ENCODE data around the gene FAM209B. TPM values are rescaled to one million over a fixed set of nuclear protein-coding genes. Genes with fewer than 3 reads are reported as not detected.
"Not testable (repeated sequence)": the region's sequence is repeated elsewhere in the genome, so short reads cannot be mapped to it uniquely, and the experiment has no call there.

Gene FAM209B
- total RNA-seq, 2 experiments from 2014 or later, result 0.48 to 0.86 TPM

DNA sequence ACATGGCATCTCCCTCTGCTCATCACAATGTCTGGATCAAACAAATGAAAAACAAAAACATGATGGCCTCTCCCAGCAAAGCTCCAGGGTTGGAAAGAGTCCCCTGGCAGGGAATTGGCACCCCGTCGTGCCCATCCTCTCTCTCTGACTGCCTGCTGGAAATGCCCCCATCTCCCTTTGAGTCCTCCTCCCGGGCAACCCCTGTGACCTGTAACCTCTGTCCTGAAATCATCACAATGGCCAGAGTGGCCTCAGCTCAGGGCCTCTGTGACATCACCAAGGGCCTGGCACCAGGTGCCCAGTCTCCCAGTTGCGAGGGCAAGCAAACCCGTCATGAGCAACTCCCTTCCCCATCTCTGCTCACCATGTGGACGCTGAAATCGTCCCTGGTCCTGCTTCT is 8.6 kb upstream of the FAM209B start, which contains the start of gene FAM209A:
FAM209A (plus strand) TSS at position 301 of the 400 bp plus-strand sequence; CDS start at position 366, 65 bp downstream.
- POLR2A ChIA-PET, CTCF ChIA-PET: not testable (repeated sequence)

DNA sequence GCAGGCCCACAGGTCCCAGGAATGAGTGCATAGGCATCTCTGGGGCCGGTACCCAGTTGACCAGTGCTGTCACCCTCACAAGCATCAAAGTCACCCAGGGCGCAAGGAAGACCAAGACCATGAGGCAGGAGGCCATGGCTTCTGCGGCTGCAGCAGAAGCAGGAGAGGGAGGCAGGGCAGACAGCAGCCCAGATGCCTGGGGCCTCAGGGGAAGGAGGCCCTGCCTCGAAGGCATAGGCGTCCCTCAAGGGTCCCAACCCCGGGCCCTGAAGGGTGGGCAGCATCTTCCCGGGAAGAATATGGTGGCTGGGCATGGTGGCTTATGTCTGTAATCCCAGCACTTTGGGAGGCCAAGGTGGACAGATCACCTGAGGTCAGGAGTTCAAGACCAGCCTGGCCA is 5.5 kb upstream of the FAM209B start:
- CTCF ChIA-PET, result interaction anchor here (0.7 kb wide), 1 partner anchor 119 kb away, joined by 3 read pairs; no protein-coding TSS in a partner anchor
- POLR2A ChIA-PET, result no interaction called here

DNA sequence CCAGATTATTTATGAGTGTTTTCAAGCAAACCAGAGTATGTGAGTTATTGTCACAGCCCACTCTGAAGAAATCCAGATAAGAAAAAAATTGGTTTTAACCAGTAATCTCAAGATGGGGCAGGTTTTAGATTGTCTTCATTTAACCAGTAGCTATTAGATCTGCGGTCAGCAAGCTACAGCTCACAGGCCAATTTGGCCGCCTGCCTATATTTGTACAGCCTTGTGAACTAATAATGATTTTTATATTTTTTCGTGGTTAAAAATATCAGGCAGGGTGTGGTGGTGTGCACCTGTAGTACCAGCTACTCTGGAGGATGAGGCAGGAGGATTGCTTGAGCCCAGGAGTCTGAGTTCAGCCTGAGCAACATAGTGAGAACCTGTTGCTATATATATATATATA is 5.0 kb downstream of the FAM209B start:
- POLR2A ChIA-PET, result no interaction called here
- CTCF ChIA-PET, result interaction anchor here (1.1 kb wide), 1 partner anchor 13 kb away, joined by 3 read pairs; no protein-coding TSS in a partner anchor

DNA sequence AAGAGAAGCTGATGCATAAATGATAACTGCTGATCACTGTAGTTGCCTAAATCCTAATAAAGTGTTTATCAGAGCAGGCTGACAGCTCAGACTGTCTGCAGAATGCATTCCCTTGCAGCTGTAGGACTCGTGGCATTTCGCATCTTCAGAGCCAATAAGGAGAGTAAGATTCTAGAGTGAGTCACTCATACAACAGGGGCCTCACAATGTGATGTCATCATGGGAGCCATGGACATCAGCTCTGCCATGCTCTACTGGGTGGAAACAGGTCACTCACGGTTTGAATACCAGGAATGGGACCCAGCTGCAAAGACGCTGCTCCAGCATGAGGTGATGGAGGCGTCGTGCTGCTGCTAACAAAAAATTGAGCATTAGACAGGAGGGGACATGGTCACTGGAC is 7.4 kb downstream of the FAM209B start:
- CTCF ChIA-PET, result interaction anchor here (0.8 kb wide), 1 partner anchor 9 kb away, joined by 4 read pairs; no protein-coding TSS in a partner anchor
- POLR2A ChIA-PET, result no interaction called here

DNA sequence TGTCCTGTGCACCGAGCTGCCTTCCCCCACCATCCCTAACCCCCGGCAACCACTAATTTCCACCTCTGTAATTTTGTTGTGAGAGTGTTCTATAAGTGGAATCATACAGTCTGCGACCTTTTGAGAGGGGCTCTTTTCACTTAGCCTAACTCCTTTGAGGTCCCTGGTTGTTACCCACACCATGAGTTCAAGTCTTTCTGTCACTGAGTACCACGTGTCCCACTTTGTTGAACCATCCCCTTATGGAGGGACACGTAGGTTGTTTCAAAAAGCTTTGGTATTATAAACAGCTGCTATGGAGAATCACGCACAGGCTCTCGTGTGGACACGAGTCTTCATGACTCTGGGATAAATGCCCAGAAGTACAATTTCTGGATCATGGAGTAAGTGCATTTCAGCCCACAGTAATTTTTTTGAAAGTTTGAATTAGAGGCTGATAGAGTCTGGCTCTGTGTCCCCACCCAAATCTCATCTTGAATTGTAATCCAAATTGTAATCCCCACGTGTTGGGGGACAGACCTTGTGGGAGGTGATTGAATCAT is 9.5 kb downstream of the FAM209B start:
- CTCF ChIA-PET, result no interaction called here
- POLR2A ChIA-PET, result no interaction called here

DNA sequence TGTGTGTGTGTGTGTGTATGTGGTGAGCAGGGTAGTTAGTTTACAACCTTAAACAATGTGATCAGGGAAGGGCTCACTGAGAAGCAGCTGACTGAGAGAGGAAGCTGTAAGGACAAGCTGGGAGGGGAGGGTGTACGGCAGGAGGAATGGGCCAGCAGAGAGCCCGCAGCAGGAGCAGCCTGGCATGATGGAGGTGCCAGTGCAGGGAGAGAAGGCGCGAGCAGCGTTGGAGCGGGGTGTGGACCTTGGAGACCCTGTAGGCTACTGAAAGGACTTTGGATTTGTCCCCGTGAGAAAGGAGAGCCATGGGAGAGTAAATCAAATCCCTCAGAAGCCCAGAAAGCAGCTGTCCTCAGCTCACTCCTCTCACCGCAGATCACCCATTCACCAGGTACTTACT is 18.5 kb downstream of the FAM209B start:
- CTCF ChIA-PET, result interaction anchor here (0.7 to 2.1 kb wide), 4 partner anchors 14 to 798 kb away, joined by 3 to 6 read pairs (median 4); no protein-coding TSS in a partner anchor
- POLR2A ChIA-PET, result no interaction called here

DNA sequence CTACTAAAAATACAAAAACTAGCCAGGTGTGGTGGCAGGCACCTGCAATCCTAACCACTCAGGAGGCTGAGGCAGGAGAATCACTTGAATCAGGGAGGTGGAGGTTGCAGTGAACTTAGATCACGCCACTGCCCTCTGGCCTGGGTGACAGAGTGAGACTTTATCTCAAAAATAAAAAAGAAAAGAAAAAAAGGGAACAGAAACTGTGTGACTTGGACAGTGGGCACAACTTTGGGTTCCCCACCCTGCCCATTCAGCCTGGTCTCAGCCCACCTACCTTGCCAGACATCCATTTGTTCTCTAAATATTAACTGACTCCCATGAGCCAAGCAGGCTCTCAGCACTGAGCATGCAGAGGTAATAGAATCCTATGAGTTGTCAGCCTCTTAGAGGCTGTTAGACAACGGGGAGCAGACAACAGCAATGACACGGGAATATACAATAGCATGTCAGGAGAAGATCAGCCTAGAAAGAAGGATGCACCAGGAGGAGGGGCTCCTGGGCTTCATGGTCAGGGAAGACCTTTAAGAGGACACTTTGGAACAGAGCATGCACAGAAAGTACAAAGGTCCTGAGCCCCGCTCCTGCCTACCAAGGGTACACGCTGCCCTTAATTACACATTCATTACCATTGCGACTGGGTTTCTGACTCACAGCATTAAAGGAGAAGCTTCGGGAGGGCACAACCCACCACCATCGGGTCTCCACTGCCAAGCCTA is 20.0 kb downstream of the FAM209B start:
- POLR2A ChIA-PET, result no interaction called here
- CTCF ChIA-PET, result no interaction called here

DNA sequence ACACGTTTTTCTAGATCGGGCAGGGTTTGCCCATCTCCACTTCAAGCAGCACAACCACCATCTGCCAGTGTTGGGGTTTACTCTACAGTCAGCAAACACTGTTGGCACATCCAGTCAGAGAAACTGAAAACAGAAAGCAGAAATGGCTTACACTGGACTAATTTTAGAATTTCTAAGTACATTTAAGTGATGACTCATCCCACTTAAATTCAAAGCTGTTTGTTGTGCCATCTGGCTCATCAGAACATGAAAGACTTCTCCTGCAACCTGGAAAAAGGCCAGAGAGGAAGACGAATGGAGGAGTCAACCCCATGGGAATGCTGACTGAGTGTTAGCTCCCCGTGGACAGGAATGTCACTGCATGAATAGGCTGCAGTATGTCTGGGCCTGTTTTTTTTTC is 21.8 kb downstream of the FAM209B start:
- CTCF ChIA-PET, result no interaction called here
- POLR2A ChIA-PET, result interaction anchor here (0.6 kb wide), 1 partner anchor 1755 kb away, joined by 9 read pairs; no protein-coding TSS in a partner anchor

DNA sequence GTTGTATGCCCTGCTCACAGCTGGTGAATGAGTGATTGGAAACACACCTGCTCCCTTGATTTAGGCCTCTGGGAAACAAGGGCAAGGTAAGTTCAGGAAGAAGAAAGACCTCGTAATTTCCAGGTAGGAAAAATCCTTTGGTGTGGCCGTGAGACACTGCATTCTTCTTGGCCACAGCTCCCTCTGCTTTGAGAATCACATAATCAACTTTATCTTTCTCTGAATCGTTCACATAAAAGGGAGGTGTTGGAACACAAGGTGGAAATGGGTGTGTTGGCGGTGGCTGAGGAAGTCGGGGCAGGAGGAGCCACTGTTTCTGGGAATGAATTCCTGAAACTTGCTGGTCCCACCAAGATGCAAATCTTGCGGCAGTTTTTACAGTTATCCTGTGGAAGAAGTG is 25.9 kb downstream of the FAM209B start:
- ChIA-PET CTCF (no interaction called here), POLR2A (no interaction called here)

DNA sequence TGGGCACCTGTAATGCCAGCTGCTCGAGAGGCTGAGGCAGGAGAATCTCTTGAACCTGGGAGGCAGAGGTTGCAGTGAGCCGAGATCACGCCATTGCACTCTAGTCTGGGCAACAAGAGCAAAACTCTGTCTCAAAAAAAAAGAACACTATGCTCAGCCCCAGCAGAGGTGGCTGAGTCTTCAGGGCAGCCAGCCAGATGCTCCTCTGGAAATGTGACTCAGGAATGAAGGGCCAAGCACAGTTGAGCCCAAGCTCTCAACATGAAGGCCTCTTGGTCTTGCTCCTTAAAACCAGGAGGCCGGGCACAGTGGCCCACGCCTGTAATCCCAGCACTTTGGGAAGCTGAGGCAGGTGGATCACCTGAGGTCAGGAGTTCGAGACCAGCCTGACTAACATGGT is 31.5 kb downstream of the FAM209B start:
- CTCF ChIA-PET, POLR2A ChIA-PET: not testable (repeated sequence)

DNA sequence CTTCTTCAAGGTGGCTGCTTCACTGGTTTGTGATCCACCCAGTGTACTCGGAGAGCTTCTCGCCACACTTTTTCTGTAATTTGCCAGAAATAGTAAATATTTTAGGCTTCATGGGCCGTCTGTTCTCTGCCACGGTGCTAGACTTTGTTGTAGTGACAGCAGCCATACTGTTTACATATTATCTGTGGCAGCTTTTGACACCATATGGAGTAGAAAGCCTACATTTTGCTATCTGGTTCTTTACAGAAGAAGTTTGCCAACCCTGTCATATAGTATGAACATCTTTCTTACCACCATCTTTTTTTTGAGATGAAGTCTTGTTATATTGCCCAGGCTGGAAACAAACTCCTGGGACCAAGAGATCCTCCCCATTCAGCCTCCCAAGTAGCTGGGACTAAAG is 32.5 kb downstream of the FAM209B start:
- ChIA-PET POLR2A (no interaction called here), CTCF (no interaction called here)

DNA sequence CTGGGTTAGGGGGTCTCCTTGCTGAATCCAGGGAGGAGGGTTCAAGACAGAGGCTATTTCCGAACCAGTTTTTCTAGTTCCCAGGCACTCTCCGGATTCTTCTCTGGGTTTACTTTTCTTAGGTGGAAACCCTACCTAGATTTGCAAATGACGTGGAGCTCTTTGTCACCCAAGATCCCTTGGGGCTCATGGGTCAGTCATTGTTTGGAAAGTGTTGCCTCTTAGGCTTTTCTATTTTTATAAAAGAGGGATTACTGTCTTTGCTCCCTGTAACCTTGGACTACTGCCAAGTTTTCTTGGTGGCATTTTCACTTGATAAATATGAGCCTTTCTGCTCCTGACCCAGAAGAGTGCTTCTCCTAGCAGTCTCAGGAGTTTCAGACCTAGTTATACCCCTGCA is 33.6 kb downstream of the FAM209B start:
- ChIA-PET POLR2A (no interaction called here), CTCF (no interaction called here)

DNA sequence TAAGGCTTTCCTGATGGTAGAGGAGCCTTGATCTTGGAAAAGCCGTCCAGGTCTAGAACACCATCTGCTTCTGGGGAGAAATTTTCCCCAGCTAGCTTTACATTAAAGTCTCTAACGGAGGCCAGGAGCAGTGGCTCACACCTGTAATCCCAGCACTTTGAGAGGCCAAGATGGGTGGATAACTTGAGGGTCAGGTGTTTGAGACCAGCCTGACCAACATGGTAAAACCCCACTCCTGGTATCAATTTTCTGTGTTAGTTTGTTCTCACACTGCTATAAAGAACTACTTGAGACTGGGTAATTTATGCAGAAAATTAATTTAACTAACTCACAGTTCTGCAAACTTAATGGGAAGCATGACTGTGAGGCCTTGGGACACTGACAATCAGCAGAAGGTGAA is 37.8 kb downstream of the FAM209B start:
- POLR2A ChIA-PET, result no interaction called here
- CTCF ChIA-PET, result no interaction called here

DNA sequence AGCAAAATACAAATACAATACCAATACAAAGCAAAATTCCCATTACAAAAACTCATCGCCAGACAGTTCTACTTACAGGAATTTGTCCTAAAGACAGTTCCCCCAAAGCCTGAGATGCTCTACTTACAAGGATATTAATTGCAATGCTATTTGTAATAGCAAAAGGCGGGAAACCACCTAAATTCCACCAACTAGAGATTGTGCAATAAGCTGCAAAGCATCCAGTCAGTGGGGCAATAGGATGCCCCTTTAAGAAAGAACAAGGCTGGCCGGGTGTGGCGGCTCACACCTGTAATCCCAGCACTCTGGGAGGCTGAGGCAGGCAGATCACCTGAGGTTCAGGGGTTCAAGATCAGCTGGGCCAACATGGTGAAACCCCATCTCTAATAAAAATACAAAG is 39.1 kb downstream of the FAM209B start:
- ChIA-PET CTCF (no interaction called here), POLR2A (no interaction called here)

DNA sequence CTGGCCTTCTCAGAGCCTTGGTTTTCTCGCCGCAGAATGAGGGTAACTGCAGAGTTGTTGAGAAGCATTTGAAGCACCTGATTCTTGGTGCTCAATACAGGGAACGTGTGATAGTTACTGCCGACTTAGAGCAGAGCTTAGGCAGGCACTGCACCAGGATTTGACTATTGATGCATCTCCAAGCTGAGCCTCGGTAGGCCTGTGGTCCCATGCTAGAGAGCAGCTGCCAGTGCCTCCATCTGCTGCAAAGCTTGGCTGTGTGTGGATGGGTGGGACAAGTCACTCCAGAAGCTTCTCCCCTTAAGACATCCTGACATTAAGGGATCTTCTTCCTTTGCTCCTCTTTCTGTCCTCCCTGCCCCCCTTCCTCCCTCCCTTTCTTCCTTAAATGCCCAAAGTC is 40.9 kb downstream of the FAM209B start:
- ChIA-PET CTCF (no interaction called here), POLR2A (no interaction called here)

DNA sequence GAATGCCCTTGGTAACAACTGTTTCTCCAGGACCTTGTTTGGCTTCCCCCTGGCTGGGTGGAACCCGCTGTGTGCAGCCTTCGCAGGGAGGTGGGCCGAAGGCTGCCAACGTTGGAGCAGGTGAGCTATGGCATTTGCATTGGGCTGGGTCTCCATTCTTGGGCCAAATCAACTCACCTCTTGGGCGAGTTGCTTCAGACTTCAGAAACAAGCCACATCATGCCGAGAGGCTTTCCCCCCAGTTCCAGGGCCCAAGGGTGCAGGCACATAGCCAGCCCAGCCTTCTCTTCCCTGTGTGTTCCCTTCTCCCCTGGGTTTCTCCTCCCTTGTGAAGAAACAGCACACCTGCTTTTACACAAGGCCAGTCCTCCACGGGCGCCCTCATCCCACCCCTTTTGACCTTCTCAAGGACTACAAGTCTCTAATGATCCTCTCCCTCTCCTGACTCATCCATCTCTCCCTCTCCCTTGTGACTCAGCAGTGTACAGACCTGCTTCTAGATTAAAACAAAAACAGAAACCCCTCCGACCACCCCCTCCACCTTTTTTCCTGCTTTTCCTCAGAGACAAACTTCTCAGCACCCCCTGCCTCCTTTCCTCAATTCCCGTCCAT is 41.6 kb downstream of the FAM209B start:
- CTCF ChIA-PET, result no interaction called here
- POLR2A ChIA-PET, result no interaction called here

DNA sequence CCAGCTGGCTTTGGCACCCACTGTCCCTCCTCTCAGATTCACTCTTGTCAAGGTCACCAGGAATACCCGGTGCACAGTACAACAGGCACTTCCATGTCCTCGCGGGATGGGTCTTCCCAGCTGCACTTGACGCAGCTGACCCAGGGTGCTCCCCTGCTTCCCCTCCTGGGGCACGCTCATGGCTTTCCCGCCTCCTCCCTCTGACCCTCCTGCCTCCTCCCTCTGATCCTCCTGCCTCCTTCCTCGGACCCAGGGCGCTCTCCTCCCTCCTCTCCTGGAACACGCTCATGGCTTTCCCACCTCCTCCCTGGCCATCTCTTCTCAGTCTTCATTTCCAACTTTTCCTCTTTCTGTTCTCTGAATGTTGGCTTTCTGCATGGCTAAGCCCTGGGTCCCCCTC is 42.1 kb downstream of the FAM209B start:
- ChIA-PET CTCF (no interaction called here), POLR2A (no interaction called here)

DNA sequence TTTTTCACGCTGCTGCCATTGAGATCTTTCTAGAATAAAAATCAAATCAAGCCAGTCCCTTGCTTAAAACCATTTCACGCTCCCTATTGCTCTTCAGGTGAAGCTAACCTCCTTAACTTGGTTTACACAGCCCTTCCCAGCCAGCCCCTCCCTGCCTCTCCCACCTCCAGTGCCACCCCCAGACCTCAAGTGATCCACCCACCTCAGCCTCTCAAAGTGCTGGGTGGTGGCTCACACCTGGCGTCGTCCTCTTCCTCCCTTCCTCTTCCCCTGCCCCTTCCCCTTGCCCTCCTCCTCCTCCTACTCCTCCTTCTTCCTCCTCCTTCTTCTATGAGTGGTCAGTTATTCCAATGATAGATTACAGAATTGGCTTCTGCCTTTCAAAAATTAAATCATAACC is 42.9 kb downstream of the FAM209B start:
- ChIA-PET POLR2A (no interaction called here), CTCF (no interaction called here)

DNA sequence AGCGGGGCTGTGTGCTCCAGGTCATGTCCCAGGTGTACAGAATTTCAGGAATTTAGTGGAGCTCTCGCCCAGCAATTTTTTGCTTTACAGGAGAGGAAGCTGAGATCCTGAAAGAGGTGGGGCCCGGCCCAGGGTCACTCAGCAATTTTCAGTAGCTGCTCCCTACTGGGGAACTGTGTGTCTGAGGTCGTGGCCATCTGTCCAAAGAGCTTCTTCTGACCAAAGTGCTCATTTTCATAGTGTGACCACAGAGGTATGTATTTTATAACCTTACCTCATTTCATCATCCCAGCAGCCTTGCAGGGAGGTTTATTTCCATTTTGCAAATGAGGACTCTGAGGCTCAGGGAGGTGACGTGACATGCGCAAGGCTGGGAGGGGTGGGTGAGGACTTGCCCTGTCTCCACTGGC is 46.3 kb downstream of the FAM209B start:
- ChIA-PET CTCF (interaction anchor here (2.0 kb wide), 1 partner anchor 28 kb away, joined by 6 read pairs; no protein-coding TSS in a partner anchor), POLR2A (no interaction called here)

DNA sequence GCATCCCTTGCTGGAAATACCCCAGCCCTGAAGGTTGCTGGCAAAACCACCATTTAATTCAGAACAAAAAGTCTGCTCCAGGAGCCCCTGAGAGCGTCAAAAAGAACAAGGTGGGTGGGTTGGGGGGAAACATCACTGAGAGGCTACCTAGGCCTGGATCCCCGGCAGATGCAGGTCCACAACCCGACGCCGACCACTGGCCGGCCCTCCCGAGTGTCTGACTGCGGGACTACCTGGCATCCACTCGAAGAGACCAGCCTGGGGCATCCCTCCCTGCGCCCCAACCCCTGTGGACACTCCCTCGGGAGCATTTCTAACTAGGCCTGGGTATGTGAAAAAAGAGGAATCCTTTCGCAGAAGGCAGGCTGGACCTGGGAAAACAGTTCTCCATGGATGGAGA is 47.2 kb downstream of the FAM209B start:
- CTCF ChIA-PET, result interaction anchor here (0.6 kb wide), 1 partner anchor 154 kb away, joined by 3 read pairs; no protein-coding TSS in a partner anchor
- POLR2A ChIA-PET, result no interaction called here

DNA sequence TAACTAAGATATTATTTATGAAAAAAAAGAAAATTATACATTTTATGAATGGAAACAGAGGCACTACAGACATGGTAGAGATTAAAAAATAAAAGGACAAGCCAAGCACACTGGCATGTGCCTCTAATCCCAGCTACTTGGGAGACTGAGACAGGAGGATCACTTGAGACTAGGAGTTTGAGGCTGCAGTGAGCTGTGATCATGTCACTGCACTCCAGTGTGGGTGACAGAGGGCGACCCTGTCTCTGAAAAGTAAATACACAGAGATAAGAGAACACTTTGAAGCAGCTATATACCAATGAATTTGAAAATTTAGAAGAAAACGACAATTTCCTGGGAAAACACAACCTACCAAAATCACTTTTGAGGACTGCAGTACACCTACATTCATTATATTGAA is 48.7 kb downstream of the FAM209B start:
- CTCF ChIA-PET, result no interaction called here
- POLR2A ChIA-PET, result no interaction called here

Measured in activated CD8-positive, alpha-beta memory T cell treated with anti-CD3 and anti-CD28 coated beads for 36 hours (primary cell).